NOMO-1 treated with dmso at 0.1 percent for 144 hours (cell line): ENCODE results near the gene DTL.

Source experiments
- DNase-seq: peaks from one replicate; lab custom pipeline; 2025; ENCODE audit not compliant: unreplicated experiment; lab: John Stamatoyannopoulos, UW

DTL gene

DNA sequence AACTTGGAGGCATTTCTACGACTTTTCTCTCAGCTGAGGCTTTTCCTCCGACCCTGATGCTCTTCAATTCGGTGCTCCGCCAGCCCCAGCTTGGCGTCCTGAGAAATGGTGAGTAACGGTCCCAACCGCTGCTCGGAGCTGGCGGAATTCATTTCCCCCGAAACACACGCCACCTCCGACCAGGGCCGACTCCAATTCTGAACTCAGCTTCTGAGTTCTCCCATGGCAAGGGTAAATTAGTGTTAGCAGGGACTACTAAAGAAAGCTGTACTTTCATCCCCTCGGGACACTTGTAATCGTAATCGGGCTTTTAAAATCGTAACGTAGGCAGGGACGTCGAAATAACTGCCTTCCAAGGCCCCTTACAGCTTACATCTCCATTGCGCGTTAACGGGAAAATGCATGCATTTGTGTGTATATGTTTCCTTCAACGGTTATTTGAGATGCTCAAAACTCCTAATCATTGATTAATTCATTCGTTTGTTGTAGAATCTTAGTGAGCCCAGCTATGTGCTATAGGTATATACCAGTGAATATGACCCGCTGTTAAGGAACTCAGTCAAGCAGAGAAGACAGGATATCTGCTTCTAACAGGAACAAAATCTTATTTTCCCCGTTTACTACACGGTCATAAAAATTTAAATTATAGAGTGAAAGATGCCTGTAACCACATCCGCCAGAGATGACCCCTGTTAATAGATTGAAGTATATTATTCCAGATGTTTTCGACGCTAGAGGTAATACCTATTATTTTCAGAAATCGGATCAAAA is 472 bp downstream of the DTL start:
- DNase-seq, result no peak

GRCh38 chr1:212037900-212038299 is 2.4 kb downstream of the DTL start:
- DNase-seq, result no peak

GRCh38 chr1:212039622-212040021 is 4.1 kb downstream of the DTL start:
- DNase-seq, result no peak

DNA sequence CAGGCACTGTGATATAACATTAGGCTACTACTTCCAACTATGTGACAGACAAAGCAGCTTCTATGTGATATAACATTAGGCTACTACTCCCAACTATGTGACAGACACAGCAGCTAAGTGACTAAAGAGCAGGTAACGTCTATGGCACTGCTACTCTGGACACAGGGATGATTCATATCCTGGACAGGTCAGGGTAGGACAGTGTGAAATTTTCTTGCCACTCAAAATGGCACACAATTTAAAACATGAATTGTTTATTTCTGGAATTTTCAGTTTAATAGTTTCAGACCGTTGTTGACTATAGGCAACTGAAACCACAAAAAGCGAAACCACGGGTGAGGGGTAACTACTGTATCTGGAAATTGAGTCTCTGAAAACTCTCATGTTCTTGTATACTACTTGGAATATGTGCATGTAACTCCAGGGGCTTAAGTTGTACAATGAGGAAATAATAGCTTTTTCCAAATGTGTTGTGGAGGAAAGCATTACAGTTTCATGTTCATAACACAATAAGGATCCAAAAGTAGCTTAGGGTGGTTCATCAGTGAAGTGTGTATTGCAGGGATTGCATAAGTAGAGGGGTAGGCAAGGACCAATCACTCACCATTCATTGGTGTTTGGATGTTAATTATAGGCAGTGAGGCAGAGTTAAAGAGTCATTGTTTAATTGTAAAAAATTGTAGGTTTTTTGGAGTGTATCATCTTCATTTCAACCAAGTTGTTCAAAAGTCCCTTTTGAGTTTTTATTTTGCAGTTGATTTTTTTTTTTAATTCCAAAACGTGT is 5.3 kb downstream of the DTL start:
- DNase-seq, result no peak

DNA sequence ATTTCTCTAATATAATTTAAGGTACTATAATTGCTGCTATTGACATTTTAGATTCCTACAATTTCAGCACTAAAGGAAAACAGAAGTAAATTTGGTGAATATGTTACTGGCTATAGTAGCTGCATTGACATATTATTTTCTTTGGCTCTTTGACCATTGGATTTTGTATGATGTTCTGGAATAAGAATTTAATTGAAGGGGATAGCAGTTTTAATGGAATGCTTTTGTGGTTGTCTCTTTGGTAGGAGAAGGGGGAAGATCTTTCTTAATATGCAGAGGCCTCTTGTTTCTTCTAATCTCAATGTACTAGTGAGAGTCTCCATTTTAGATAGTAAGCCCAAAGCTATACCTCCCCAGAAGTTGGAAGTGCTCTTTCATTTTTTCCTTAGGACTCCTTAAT is 6.9 kb downstream of the DTL start:
- no peak for DNase-seq

- no peak for DNase-seq
Measured at GRCh38 chr1:212044851-212045250, 9.3 kb downstream of the DTL start.

DNA sequence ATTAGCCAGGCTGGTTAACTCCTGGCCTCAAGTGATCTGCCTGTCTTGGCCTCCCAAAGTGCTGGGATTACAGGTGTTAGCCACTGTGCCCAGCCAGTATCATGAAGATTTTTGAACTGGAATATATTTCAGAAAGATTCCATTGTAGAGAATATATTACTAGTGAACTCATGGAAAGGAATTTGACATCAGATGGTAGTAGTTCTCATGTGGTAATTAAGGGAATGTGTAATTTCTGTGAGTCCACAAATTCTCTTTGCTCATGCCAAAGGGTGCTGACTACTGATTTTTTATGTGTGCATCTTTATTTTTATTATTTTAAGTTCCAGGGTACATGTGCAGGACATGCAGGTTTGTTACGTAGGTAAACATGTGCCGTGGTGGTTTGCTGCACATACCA is 10.4 kb downstream of the DTL start:
- DNase-seq, result no peak

DNA sequence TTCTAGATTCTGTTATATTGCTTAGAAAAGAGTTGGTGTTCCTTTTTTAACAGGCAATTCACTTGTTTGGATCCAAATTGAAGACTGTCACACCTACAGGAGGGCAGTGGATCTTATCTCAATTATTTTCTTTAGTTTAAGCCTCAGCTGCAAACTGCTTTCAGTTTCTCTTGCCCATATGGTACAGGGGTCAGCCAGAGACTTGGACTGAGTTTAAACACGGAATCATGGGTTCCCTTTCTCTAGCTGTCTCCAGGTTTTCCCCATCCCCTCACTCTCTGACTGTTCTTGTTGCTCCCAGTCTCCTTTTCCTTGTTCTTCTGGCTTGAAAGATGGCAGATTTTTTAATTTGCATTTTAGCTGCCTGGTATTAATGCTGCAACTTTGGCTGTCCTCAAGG is 18.4 kb downstream of the DTL start:
- DNase-seq, result no peak

DNA sequence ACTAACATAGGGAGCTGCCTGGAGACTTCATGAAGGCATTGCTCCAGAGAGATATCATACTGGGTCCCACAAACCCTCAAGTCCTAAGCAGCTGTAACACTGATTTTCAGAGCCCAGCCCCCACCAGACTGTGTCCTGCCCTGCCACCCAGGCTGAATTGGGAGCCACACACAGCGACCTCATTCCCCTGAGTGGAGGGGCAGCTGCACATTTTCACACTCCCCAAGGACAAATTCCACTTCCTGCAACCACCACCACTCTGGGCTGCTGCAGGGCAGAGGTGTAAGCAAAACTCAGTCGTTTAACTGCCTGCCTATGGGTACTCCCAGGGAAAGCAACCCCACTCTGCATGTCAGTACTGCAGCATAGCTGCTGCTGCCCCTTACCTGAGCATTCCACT is 19.8 kb downstream of the DTL start:
- no peak for DNase-seq

DNA sequence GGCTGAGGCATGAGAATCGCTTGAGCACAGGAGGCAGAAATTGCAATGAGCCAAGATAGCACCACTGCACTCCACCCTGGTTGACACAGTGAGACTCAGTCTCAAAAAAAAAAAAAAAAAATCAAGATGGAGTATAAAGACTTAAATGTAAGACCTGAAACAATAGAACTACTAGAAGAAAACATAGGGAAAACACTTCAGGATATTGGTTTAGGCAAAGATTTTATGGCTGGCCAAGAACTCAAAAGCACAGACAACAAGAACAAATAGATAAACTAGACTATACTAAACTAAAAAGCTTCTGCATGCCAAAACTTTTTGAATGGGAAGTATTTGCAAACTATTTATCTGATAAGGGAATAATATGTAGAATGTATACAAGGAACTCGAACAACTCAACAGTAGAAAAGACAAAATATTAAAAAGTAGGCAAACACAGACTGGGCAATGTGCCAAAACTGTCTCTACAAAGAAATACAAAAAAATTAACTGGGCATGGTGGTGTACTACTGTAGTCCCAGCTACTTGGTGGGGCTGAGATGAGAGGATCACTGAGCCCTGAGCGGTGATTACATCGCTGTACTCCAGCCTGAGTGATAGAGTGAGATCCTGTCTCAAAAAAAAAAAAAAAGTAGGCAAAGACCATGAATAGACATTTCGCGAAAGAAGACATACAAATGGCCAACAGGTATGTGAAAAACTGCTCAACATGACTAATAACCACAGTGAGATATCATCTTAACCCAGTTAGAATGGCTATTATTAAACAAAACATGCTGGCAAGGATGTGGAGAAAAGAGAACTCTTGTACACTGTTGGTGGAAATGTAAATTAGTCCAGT is 25.3 kb downstream of the DTL start:
- DNase-seq, result no peak

- DNase-seq, result no peak
Measured at GRCh38 chr1:212062832-212063438, 27.4 kb downstream of the DTL start.

DNA sequence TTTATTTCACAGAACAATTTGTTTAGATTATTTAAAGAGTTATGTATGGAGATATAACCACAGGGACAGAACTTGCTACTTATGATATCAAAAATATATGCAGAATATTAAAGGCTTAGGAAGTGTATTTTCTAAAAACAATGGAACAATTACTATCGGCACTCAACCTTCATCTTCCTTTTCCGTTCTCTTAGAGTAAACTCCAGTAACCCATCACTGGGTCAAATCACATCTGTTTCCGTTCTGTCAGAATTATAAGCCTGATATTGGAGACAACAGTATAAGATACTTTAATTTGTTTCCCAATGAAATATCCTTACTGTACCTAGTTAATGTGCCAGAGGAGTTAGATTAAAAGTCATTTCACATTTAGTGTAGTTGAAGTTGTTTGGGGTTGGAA is 32.2 kb downstream of the DTL start:
- DNase-seq, result no peak

GRCh38 chr1:212070720-212071302 is 35.3 kb downstream of the DTL start:
- no peak for DNase-seq

DNA sequence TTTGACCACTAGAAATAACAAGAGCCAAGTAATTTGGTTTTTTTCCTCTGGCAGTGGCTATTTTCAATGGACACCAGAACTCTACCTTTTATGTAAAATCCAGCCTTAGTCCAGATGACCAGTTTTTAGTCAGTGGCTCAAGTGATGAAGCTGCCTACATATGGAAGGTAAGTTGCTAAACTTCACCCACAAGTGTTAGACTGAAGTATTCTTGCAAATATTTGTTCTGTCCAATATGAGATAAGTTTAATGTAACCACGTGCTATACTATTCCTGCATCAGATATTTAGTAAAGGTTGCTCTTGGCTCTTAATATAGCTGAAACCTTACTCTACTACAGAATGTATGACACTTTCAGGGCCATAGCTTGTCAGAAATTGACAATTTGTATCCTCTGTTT is 36.5 kb downstream of the DTL start:
- no peak for DNase-seq

DNA sequence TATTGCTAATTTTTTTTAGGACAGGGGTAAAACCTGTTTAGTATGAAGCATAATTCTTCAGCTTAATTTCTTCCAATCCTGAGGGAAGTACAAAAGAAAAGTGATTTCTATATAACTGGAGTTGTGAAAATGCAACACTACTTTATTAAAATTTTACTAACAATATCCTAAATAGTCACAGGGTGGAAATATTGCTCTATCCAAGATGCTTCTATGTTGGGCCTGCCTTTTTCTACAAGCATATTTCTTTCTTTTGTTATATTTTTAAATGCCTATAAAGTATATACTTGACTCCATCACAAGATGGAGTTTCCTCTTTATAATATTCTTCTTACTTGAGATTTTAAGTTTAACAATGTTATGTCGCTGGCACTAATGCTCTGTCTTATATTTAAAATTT is 37.9 kb downstream of the DTL start:
- DNase-seq, result no peak

DNA sequence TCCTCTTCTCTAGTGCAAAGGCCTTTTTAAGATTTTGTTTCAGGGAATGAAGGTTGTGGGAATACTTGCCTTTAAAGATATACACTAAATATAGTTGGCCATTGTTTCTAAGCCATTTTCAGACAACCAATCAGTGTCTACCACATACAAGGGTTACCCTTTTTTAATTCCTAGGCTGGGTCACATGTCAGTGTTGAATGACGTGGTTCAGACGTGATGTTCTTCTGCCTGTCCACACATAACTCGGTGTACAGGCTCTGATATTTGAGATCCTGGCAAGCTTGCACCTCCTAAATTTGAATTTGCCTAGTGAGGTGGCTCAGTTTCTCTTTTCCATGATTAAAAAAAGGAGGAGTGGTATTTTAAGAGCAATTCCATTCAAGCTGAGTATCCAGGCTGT is 38.8 kb downstream of the DTL start:
- no peak for DNase-seq

DNA sequence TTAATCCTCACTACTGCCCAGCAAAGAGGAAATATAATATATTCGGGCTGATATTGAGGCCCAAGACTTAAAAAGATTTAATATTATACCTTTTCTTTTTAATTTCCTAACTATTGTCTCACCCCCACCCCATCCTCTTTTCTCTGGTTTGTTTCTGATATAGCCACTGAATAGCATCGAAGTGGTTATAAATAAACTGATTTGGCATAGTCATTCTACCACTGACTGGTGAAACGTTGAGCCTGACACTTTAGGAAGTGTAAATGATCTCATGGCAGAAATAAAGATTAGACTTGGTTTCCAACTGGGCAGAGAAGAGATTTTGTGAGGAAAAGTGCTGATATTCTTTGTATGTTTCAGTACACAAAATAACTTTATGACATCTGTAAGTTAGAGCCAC is 39.3 kb downstream of the DTL start:
- DNase-seq, result no peak

GRCh38 chr1:212077028-212077427 is 41.5 kb downstream of the DTL start:
- DNase-seq, result no peak

- no peak for DNase-seq
Measured at GRCh38 chr1:212078826-212079225, 43.3 kb downstream of the DTL start.

- no peak for DNase-seq
Measured at GRCh38 chr1:212082765-212083406, 47.3 kb downstream of the DTL start.
